DMS153 treated with DMSO at 0.1 percent for 48 hours (cell line): ENCODE measurements around the gene CIZ1.

Experiments used
- DNase-seq: peaks from one replicate; lab custom pipeline; 2025; ENCODE audit not compliant: unreplicated experiment; lab: John Stamatoyannopoulos, UW

The CIZ1 gene

DNA sequence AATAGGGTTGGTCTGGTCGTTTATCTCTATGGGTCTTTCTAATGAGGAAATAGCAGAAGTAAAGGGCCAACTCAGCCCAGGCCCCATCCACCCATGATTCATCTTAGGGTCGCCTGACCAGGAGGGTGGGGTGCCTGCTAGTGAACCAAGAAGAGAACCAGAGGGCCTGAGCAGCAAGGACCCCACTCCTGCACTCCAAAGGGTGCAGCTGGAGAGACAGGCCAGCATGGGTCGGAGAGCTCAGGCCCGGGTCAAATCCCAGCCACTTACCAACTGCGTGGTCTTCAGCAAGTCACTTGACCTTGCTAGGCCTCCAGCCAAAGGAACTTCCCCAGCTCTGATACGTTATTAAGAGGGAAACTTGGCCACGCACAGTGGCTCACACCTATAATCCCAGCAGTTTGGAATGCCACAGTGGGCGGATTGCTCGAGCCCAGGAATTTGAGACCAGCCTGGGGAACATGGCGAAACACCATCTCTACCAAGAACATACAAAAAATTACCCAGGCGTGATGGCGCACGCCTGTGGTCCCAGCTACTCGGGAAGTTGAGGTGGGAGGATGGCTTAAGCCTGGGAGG lies 27.0 kb downstream of the CIZ1 start:
- DNase-seq, result no peak

DNA sequence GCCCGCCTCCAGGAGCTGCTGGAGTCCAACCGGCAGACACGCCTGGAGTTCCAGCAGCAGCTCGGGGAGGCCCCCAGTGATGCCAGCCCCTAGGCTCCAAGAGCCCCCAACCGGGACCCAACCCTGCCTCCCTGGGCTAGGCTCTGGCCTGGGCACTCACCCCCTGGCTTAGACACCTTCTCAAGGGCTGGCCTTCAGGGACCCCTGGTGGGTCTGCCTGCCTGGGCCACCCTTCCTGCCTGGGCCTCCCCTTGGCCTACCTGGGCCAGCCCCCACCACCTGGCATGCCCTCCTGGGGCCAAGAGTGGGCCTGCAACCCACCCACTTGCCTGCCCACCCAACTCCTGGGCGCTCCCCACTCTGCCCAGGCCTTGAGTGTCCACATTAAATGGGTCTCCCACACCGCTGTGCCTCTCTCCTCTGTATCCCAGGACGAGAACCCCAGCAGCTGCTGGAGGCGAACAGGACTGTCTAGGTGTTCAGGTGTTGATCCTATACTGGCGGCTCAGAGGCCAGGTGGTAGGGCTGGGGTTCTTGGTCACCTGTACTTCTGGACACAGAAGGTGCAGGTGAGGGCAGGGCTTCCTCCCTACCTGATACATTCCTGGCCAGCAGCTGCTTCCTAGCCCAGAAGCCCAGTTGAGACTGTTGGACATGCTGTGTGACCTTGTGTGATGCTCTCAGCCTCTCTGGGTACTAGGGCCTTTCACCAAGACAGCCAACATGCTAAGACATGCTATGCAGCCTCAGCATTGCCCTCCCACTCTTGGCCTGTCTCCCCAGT lies 27.7 kb downstream of the CIZ1 start:
- no peak for DNase-seq

DNA sequence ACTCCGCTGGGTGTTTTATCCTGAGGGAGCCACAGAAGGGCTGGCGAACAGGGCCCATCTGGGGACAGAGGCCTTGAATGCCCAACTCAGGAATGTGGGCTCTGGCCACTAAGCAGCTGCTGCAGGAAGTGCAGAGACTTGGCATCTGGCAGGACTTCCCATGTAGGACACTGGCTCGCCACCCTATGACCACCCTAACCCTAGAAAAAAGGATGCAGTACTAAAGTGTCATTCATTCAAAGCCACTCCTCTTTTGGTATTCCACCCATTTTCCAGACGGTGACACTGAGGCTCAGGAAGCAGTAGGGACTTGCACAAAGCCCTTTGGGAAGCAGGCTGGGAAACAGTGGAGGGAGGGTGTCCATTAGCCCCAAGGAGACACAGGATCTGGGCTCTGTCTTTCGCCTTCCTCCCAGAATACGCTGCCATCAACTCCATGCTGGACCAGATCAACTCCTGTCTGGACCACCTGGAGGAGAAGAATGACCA lies 28.3 kb downstream of the CIZ1 start:
- DNase-seq, result no peak

GRCh38 chr9:128162215-128163026 lies 29.0 kb downstream of the CIZ1 start:
- no peak for DNase-seq

DNA sequence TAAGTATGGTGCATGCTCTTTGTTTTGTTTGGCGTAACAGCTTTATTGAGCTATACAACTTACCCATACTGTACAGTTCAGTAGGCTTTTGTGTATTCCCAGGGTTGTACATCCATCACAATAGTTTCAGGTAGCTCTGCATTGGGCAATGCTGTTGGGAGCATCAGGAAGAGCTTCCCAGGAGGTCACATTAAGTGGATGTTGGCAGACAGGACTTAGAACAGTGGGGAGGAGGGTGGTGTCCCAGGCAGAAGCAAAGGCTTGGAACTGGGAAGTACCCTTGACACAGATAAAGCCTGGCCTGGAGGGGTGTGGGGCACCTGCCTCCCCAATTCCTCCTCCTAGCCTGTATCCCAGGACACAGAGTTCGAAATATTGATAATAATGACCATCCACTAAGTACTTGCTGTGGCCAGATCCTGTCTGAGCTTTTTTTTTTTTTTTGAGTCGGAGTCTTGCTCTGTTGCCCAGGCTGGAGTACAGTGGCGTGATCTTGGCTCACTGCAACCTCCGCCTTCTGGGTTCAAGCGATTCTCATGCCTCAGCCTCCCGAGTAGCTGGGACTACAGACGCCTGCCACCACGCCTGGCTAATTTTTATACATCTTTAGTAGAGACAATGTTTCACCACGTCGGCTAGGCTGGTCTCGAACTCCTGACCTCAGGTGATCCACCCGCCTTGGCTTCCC lies 30.0 kb downstream of the CIZ1 start:
- DNase-seq, result no peak

- DNase-seq, result no peak
Observed at GRCh38 chr9:128160603-128160987, 30.8 kb downstream of the CIZ1 start.

DNA sequence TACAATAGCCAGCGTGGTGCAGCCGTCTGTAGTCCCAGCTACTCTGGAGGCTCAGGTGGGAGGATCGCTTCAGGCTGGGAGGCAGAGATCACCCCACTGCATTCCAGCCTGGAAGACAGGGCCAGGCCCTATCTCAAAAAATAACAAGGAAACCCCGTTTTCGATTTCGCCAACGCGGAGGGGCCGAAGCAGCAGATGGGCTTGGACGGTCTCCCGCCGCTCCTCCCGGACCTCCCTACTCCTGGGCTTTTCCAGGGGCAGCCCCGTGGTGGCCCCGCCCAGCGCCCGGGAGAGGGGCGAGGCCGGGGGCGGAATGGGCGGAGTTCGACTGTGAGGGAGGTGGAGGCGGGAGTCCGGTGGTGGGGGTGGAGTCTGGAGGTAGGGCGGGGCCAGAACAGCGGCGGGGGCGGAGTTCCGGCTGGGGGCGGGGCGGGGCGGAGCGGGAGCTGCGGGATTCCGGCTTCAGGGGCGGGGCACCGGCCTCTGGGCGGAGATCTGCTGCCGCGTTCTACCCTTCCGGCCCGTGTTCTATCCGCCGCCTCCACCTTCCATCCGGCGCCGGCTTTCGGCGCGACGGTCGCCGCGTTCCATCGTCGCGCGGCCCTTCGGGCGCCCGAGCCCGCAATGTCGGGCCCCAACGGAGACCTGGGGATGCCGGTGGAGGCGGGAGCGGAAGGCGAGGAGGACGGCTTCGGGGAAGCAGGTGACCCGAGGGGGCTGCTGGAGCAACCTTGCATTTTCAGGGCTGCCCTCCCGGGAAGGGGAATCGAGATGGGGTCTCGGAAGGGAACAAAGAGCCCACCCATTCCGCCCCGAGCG lies 31.4 kb downstream of the CIZ1 start, which contains the start of gene BBLN:
BBLN (plus strand) TSS at position 482 of the 819 bp plus-strand sequence; CDS start at position 625, 143 bp downstream.
- peak; percentile 85 for DNase-seq

DNA sequence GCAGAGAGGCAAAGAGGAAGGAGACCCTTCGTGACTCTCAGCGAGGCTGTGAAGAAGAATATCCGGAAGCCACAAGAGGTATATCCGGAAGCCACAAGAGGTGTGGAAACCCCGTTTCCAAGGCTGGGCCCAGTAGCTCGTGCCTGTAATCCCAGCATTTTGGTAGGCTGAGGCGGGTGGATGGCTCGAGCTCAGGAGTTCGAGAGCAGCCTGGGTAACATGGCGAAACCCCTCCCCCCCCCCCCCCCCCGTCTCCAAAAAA lies 31.9 kb downstream of the CIZ1 start:
- DNase-seq, result no peak

DNA sequence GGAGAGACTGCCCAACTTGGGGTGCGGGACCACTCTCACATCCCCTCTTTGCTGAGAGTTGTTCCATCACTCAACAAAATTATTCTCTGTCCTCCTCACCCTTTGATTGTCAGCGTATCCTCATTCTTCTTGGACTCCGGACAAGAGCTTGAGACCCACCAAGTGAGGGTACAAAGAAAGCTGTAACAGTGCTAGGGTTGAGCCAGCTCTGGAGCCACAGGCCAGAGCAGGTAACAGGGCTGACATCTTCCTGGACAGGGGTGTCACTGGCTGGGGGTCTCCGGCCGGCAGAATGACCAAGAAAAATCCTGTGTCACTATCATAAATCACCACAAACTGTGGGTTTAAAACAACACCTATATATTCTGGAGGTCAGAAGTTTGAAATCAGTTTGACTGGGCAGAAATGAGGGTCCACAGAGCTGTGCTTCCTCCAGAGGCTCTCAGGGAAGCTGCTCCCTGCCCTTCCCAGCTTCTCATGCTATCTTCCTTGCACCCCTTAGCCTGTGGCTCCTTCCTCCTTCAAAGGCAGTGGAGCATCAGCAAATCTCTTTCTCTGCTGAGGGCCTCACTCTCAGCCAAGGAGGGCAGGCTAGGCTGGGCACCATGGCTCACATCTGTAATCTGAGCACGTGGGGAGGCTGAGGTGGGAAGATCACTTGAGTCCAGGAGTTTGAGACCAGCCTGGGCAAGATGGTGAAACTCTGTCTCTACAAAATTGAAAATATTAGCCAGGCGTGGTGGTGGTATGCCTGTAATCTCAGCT lies 35.5 kb downstream of the CIZ1 start:
- DNase-seq, result no peak

GRCh38 chr9:128153947-128154695 lies 37.3 kb downstream of the CIZ1 start:
- no peak for DNase-seq

GRCh38 chr9:128153060-128153946 lies 38.1 kb downstream of the CIZ1 start:
- no peak for DNase-seq

- DNase-seq, result no peak
Observed at GRCh38 chr9:128152133-128153059, 39.0 kb downstream of the CIZ1 start.

DNA sequence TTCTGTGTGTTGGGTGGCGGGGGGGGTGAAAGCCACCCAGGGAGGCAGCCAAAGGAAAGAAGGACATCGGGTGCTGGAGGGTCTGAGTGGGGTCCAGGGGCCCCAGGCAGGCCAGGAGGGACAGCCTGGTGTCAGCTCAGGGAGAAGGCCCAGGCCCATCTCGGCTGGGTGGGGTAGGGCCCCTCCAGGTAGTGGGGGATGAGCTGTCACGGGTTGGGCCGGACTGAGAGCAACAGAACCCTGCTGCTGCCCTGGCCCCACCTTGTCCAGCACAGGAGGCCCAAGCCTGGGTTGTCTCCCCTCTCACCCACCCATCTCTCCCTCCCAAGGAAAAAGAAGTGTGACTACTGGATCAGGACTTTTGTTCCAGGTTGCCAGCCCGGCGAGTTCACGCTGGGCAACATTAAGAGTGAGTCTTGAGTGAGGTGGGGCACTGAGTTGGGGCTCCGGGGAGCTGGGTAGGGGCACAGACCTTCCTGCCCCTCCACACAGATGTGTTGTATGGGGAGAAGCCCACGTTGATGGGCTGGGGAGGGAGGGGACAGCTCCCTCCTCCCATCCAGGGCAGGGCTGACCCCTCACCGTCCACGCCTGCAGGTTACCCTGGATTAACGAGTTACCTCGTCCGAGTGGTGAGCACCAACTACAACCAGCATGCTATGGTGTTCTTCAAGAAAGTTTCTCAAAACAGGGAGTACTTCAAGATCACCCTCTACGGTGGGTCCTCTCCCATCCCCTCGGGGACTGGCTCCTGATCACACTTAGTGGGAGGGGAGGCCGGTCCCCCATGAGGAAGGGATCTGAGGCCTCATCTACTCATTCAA lies 39.9 kb downstream of the CIZ1 start:
- DNase-seq, result no peak

DNA sequence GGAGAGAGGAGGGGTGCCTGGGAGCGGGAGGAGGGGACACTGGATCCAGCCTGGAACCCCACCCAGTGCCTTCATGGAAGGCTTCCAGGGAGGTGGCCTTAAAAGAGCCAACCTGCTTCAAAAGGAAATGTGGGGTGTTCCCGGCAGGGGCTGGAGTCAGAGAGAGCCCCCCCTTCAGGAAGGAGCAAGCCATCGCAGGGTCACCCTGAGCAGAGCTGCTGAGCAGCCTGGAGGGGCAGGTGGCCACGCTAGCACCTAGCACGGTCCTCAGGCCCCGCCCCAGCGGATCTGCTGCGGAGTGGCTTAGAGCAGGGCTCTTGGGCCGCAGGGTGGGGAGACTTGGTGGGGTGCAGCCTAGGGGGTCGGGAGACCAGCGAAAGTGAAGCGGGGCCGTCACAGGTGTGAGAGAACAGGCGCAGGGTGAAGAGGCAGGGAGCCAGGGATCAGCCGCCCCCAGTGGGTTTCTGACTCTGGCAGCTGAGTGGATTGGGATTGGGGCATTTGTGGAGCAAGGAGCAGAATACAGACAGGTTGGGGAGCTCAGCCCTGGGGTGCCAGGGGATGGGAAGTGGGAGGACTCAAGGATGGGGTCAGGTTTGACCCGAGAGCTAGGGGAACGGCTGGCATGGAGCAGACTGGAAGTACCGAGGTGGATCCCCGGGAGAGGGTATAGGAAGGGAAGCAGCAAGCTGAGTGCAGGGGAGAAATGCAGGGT lies 40.6 kb downstream of the CIZ1 start:
- DNase-seq, result no peak

DNA sequence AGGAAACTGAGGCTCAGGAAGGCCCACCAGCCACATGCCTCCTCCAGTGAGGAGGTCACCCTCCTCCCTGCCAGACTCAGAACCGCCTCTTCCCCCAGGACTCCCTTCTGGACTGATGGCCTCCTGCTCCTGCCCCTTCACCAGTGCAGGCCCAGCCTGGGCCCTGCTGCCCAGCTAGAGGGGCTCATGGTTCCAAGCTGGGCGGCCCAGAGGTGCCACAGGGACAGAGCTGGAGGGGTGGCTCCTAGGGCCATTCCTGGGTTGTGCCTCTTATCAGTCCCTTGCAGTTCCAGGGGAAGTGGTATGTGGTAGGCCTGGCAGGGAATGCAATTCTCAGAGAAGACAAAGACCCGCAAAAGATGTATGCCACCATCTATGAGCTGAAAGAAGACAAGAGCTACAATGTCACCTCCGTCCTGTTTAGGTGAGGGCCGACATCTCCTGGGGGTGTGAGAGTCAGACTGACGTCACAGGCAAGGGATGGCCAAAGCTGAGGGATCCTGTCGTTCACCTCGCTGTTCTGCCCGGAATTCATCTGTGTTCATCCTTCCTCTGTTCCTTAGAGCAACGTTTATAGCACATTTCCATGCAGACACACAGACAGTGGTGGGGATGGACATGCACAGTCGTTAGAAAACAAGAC lies 41.3 kb downstream of the CIZ1 start:
- DNase-seq, result no peak
